ENCODE results near the gene SNURF.

GRCh38 chr15:24948495-24948894, 6.3 kb upstream of the SNURF start:
- TF ChIP-seq CTCF (IDR thresholded peaks at IDR 0.05), result no peak
- no peak for TF ChIP-seq POLR2A (IDR thresholded peaks at IDR 0.05)

Data from esophagus squamous epithelium (tissue), 4 donors.